Superior temporal gyrus (tissue), 1 donor: ENCODE data around the gene HOXA9.

Experiments
- DNase-seq: peaks from one replicate; pipeline ENCODE4 v3.0.0-alpha.2; 2016; ENCODE audit errors: extremely low spot score

HOXA9 gene

DNA sequence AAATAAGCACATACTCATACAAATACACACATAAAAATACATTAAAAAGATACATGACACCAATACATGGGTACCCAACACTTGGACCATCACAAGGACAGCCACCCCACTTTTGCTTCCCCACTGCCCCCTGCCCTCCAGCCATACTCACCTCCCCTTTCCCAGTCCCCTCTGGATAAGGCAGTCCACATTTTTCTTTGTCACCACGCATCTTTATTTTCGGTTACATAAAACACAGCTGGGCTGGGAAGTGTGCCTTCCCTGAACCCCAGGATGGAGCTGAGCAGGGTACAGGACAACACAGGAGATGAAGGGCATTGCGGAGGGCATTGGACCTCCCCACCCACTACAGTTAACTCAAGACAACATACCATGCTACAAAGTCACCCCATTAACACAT, 11.8 kb downstream of the HOXA9 start:
- DNase-seq: no peak

DNA sequence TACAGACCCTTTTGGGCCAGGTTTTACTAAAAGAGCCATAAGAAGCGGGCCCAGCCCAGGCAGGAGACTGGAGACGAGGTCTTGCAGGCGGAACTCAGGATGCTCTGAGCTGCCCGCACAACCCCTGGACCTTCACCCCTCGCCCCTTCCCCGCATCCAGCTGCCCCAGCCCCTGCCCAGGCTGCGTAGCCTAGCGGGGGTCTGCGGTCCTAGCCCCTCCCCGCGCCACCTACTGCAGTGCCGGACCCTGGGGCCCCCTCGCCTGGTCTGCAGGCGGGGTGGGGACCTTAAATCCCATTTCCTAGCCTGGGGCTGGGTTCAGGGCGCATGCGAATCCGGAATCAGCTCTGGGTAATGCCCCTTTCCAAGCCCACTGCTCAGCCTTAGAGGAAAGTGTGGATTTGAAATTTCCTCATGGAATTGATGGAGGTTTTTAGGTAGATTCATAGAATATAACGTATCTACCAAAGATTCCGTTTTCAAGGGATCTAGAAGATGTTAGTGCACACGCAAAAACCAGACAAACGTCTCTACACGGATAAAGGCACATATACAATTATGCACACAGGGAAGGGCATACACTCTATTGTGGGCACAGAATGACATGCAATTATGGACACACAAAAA, 12.4 kb downstream of the HOXA9 start:
- no peak for DNase-seq

GRCh38 chr7:27151931-27152815, 13.2 kb downstream of the HOXA9 start, which contains the start of gene HOXA3:
HOXA3 (minus strand) TSS chr7:27152583; CDS start chr7:27110640, 41,943 bp downstream.
- DNase-seq: no peak

GRCh38 chr7:27151341-27151930, 13.9 kb downstream of the HOXA9 start:
- DNase-seq: no peak

DNA sequence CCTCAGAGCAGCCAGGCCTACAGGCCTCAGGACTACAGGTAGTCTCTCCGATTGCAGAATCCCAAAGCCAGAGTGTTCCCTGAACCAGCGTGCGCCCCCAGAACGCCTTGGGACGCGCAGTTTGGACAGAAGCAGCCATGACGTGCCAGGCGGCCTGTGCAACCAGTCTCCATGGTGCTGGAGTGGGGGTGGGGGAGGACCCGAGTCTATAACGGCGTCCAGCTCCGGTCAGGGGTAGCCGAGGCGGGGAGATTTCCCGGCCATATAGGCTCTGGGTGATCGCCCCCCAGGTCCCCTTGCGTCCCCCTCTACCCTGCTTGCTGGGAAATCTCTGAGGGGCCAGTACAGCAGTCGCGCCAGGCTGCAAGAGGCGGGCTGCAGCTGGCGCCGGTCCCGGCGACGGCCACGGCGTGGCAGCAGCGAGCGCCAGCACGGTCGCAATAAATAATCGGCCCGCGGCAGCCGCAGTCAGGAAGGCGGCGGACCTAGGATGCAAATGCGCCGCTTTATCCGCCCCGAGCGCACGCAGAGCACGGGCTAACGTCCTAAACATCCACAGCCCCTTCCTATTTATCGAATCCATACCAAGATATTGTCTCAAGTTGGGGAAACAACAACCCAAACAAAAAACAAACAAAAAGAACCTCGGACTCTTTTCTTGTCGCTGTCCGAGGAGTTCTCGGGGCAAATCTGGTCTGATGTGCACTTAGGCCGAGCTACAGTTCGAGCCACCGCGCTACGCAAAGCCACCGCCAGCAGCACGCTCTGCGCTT, 14.6 kb downstream of the HOXA9 start:
- DNase-seq: no peak

DNA sequence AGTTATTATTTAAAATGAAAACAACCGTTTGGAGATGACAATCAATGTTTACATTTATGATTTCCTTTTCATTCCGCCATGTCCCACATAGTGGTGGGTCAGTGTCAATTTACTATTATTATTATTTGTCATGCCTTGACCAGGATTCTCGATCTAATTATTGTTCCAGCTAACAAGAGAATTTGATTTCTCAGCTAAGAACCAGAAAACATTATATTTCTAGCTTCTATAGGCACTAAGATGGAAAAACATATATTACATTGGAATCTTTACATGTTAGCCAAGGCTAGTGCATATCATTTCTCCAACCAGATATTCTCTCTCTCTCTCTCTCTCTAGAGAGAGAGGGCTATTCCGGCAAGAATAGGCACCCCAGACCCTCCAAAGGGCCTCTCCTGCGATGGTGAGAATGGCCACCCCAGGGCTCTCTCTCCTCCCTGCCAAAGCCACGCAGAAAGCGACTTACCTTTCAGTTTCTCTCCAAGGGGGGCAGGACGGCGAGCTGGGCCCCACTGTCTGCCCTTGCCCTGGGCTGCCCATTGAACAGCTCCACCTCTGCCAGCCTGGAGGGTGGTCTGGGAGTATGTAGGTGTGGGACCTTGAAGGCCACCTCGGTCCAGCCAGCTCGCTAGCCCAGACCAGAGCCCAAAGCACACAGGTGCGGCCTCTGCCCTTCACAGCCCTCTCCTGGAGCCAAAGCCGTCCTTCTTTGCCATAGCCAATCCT, 15.3 kb downstream of the HOXA9 start:
- DNase-seq: no peak

DNA sequence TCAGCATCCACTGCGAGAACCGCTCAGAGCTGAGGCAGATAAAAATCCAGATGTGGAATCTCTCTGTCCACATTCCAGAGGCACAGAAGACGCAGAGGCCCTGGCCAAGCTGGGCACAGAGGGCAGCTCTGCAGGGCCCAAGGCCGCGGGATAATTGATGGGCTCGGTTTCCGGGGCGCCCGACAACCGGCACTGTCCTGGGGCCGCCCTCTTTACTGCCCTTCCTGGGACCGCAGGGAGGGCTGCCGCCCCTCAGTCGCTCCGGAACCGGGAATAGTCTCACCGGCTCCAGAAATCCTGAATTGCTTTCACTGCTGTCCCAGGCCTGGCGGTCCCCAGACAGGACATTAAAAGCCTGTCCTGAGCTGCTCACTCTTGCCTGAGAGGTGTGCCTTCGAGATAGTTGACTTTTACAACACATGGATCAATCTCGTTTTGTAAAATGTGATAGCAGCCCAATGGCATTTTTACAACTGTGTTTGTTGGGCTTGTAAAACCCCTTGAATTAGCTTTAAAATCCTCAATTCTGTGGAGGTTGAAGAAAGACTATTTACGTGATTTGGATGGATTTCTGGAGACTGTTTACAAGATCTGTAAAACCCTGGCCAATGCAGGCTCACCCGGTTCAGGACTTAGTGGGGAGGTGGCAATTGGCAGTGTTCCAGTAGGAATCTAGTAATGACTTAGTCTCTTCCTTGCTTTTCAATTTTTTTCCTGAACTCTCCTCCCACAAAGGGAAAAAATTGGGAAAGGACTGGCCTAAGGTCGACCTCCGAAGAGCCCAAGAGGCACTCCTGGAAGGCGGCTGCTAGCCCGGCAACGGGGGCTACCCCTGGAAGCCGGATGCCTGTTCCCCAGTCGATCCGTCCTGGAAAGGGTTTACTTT, 16.3 kb downstream of the HOXA9 start:
- no peak for DNase-seq

DNA sequence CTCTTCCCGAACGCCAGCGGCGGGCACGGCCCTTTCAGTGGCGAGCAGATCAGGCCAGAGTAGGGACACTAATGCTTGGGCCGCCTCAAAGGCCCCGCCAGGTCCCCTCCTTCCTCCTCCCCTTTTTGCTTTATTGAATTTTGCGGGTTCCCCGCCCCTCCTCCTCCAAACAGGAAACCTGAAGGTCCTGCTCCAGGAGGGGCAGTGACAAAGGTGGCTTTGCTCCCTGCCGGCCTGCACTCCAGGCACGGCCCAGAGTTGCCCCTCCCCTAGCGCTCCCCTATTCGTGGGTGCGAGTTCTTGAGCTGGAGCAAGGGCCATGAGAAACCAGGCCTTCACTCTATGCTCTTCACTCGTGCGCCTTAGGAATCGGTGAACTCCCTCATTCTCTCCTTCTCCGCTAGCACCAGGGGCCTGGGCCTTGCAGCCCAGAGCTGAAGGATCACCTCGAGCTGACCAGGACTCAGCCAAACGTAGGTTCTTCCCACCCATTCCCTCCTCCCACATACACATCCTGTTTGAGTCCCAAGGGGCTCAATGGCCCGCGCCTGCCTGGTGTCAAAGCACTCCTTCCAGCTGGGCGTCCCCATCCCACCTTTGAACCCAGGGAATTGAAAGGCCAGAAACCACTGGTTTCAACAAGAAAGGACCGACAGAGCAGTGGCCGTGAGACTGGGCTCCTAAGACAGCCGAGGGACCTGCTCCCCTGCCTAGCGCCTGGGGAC, 17.1 kb downstream of the HOXA9 start:
- DNase-seq: no peak

DNA sequence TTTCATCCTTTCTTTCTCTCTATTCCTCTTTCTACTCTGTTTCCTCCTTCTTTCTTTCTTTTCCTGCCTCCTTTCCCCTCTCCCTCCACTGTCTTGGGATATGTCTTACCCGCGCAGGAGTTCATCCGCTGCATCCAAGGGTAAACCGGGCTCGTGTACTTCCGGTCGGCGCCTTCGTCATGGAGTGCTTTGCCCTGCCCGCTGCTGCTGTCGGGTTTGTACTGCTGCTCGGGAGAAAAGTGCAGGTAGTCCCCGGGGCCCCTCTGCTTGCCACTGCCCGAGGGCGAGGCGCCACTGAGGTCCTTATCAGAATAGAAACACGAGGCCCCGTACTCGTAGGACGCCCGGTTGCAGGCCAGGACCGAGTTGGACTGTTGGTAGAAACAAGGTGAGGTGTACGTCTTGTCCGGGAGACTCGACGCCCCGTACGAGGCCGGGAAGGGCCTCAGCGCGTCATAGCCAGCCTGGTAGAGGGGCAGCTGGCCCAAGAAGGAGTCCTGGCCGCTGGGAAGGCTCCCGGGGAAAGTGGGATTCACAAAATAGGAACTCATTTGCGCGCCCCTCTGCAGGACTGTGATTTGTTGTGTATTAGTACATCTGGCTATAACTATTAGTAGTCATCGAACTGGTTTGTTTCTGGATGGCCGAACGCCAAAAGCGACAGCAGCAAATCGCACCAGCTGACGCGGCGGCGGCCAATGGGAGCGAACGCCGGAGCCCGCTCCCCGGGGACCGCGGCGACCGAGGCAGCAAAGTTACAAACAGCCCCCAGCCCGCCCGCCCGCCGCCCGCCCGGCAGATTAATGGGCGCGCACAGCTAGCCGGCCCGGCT, 17.9 kb downstream of the HOXA9 start, which contains the start of gene HOXA6:
Gene HOXA6, minus strand, starts transcription at position 576 of the 832 bp plus-strand sequence. Its CDS starts 25 bp downstream, at position 551.
- DNase-seq: no peak

DNA sequence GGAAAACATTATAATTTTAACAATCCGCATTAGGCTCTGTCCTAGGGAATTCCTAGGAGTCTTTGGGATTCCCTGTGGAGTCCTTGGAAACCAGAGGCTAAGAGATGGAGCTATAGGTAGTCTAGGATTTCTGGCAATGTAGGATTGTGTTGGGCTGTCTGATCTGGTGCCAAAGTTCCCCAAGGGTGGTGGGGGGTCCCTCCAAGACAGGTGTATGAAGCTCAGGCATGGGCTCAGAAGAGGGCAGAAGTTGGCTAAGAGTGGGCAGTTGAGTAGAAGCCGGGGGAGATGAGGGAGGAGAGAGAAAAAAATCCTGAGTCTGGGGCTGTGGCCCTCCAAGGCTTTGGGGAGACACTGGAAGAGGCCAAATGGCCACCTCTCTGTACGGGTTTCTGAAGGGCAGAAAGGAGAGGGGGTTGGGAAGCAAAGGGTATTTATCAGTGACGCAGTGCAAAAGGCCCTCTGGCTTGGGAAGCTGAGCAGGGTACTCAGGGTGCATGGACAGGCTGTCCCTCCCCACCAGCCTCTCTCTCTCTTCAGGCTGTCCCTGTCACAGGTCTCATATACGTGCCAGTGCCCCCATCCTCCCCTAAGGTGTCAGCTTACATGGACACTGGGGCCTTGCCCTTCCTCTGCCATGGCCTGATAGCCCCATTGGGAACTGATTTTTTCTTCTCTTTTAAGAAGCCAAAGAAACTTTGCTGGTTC, 18.7 kb downstream of the HOXA9 start:
- DNase-seq: no peak

DNA sequence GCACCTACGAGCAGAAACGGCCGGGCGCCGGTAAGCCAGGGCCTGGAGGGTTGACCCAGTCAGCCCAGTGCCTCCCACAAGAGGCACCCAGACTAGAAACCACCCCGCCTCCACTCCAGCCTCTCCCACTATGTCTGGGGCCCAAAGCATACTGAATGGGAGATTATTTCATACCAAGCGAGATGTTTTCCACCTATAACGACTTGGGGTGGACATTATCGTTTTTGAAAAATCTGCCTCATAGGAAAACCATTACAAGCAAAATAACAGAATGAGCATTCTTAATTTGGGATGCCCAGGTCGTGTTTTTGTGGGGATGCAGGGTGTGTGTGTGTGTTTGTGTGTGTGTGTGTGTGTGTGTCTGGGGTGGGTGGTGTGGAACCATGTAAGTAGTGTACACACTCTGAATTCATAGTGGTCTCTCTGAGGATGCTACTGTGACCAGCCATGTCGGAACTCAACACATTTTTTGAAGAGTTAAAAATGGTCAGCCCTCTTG, 19.4 kb downstream of the HOXA9 start:
- no peak for DNase-seq

DNA sequence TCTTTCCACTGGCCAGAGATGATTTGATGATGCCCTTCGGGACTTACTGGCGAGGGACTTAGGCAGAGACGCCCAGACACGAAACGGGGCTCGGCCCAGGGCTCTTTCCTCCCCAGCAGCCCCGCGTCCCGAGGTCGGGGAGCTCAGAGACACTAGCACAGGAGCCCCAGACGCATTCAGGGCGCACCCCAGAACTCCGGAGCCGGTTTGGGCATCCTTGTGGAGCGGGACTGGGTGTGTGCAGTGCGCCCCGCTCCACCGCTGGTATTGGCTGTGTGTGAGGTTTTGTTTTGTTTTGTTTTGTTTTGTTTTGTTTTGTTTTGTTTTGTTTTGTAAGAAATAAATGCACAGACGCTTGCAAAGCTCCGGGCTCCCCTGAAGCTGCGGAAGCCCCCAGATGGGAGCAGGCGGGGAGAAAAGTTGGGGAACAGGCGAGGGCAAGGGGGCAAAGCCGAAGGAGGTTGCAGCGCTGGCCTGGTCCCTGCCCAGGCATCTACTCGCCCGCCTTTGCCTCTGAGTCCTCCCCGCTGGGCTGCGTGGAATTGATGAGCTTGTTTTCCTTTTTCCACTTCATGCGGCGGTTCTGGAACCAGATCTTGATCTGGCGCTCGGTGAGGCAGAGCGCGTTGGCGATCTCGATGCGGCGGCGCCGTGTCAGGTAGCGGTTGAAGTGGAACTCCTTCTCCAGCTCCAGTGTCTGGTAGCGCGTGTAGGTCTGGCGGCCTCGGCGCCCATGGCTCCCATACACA, 20.0 kb downstream of the HOXA9 start:
- DNase-seq: no peak

DNA sequence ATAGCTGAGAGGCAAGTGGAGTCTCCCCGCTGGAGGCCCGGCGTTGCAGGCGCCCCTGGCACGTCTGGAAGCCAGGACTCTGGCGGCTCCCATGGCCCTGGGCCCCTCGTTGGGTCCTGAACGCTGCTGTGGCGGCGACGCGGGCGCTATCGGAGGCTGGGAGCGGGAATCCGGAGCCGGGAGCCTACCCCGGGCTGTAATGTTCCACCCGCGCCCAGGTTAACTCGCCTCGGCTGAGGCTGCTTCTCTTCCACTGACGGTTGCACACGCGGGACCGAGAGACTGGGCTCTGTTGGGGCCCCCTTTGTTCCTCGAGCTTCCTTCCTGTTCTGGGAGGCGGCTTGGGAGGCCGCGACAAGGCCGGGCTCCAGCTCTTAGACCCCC, 20.6 kb downstream of the HOXA9 start:
- no peak for DNase-seq

DNA sequence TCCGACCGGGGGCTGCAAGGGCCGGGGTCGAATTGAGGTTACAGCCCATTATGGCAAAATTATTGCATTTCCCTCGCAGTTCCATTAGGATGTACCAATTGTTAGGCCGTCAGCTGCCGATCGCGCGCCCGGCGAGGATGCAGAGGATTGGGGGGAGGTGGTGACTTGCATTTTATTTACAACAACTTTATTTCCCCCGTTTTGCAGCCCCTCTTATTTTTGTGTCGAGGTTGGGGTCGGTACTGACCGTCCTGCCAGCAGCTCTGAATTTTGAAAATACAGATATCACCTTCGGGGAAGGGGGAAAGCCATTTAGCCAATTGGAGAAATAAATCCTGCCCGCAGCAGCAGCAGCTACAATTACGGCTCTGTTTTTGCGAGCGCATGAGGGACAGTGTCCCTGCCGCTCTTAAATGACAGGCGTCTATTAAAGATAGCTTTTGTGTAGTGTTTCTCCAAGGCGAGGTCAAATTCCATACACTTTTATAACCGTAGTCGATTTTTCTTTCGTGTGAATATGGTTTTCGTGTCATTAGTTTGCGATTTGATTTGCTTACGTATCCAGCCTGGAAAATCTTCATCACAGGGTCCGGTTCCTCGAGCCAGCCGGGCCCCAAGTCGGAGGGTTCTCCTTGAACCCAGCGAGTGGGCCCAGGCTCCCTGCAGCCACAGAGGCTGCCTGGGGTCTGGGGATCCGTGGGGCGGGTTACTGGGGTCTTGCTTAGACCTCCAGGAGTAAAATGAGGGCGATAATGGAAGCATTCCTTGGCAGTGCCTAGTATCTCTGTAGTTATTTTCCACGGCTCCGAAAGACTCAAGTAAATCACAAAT, 21.2 kb downstream of the HOXA9 start:
- no peak for DNase-seq

GRCh38 chr7:27143023-27143949, 22.1 kb downstream of the HOXA9 start, which contains the start of gene HOXA5:
HOXA5 (minus strand) TSS chr7:27143681; CDS start chr7:27143607, 74 bp downstream.
- no peak for DNase-seq
